ENCODE results near the gene HCFC2.

- TF ChIP-seq CTCF (IDR thresholded peaks at IDR 0.05) (no peak), POLR2A (IDR thresholded peaks at IDR 0.05) (no peak), EP300 (IDR thresholded peaks at IDR 0.05) (no peak)
Measured at GRCh38 chr12:104152685-104153241, 88.4 kb downstream of the HCFC2 start.

Data from tibial nerve (tissue), 4 donors.